Neural crest cell (in vitro differentiated cells): ENCODE measurements around the gene EXOSC2. TPM values are rescaled to one million over a fixed set of nuclear protein-coding genes. Genes with fewer than 3 reads are reported as not detected.
A peak's percentile ranks its signal among the peaks of the same experiment; 100 is the strongest.

ENCODE experiments used
- DNase-seq: peaks from one replicate; pipeline ENCODE4 v3.0.0; 2021; ENCODE audit warnings: low read depth, mixed read lengths, low spot score
- H3K27ac Mint-ChIP-seq: one replicate; pipeline ENCODE4 v1.8.0; 2021; ENCODE audit warnings: mild to moderate bottlenecking, mixed read lengths; ENCODE audit not compliant: unreplicated experiment
- H3K27me3 Mint-ChIP-seq: 2 replicates; pipeline ENCODE4 v1.8.0; 2021; ENCODE audit warnings: low read depth, mild to moderate bottlenecking, mixed read lengths
- H3K36me3 Mint-ChIP-seq: 2 replicates; pipeline ENCODE4 v1.8.0; 2021; ENCODE audit warnings: low read depth, mild to moderate bottlenecking, mixed read lengths
- H3K4me1 Mint-ChIP-seq: 2 replicates; pipeline ENCODE4 v1.8.0; 2021; ENCODE audit warnings: mixed read lengths
- H3K4me3 Mint-ChIP-seq: one replicate; pipeline ENCODE4 v1.8.0; 2021; ENCODE audit warnings: mild to moderate bottlenecking, mixed read lengths
- H3K9me3 Mint-ChIP-seq: 2 replicates; pipeline ENCODE4 v1.8.0; 2021; ENCODE audit warnings: mixed read lengths
- total RNA-seq: library from RNA; stranded (reverse); gene quantifications from 2 replicates; pipeline ENCODE4 v1.2.1, GENCODE V29; 2021
- TF ChIP-seq, protein P1 (sequence below): fragments of 200-600 bp; sonication (generic); conservative IDR thresholded peaks from 2 replicates; pipeline ENCODE4 v1.5.0; 2021; ENCODE audit warnings: antibody characterized with exemption, mild to moderate bottlenecking

The EXOSC2 gene
- total RNA-seq, 1 donor from 2014 or later, result 103 TPM

DNA sequence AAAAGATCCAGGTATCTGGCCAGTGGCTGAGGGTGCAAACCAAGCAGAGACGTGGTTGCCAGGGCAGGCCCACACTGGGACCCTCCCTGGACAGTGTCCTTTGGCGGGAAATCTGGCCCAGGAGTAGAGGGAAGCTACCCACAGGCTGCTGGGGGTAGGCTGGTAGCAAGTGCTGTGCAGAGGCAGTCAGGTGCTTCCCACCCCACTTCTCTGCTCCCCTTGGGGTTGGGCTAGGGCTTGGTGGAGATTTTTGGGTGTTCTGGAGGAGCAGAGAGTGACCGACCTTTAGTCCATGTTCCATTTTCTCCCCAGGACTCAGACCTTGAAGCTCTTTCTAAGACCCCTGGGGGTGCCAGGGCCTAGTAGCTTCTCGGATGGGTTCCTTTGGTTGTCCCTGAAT is 23.6 kb upstream of the EXOSC2 start:
- peaks cover 79% of the 10 kb centered on the region for H3K27me3 Mint-ChIP-seq
- H3K27ac Mint-ChIP-seq, result no peak overlapping the region
- H3K36me3 Mint-ChIP-seq, result peaks cover 3% of the 10 kb centered on the region
- TF ChIP-seq, protein P1, sequence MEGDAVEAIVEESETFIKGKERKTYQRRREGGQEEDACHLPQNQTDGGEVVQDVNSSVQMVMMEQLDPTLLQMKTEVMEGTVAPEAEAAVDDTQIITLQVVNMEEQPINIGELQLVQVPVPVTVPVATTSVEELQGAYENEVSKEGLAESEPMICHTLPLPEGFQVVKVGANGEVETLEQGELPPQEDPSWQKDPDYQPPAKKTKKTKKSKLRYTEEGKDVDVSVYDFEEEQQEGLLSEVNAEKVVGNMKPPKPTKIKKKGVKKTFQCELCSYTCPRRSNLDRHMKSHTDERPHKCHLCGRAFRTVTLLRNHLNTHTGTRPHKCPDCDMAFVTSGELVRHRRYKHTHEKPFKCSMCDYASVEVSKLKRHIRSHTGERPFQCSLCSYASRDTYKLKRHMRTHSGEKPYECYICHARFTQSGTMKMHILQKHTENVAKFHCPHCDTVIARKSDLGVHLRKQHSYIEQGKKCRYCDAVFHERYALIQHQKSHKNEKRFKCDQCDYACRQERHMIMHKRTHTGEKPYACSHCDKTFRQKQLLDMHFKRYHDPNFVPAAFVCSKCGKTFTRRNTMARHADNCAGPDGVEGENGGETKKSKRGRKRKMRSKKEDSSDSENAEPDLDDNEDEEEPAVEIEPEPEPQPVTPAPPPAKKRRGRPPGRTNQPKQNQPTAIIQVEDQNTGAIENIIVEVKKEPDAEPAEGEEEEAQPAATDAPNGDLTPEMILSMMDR, result no peak
- H3K9me3 Mint-ChIP-seq, result no peaks in the 10 kb centered on the region
- peaks cover 19% of the 10 kb centered on the region for H3K4me1 Mint-ChIP-seq
- DNase-seq, result no peak
- H3K4me3 Mint-ChIP-seq, result no peak overlapping the region

DNA sequence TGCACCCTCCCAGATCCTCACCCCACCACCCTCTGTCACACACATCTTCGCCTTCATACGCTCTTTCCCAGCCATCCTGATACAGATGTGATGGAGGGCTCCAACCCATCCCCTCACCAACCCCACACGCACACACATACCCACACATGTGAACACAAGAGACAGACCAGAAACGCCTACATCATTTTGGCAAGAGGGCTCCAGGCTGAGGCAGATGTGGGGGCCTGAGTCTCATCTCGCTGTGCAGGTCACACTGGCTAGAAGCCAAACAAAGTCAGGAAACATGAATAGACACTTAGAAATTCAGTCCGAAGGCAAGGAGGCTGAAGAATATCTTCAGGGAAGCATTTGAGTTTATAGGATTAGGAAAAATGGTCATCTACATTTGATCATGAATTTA is 22.9 kb upstream of the EXOSC2 start:
- peaks cover 74% of the 10 kb centered on the region for H3K27me3 Mint-ChIP-seq
- peaks cover 3% of the 10 kb centered on the region for H3K36me3 Mint-ChIP-seq
- H3K9me3 Mint-ChIP-seq, result no peaks in the 10 kb centered on the region
- H3K27ac Mint-ChIP-seq, result no peak overlapping the region
- H3K4me1 Mint-ChIP-seq, result peaks cover 14% of the 10 kb centered on the region
- no peak for DNase-seq
- H3K4me3 Mint-ChIP-seq, result no peak overlapping the region
- TF ChIP-seq, protein P1, result no peak

- TF ChIP-seq, protein P1, result no peak
- DNase-seq, result no peak
- H3K27ac Mint-ChIP-seq, result peak overlapping the region; percentile 45
- H3K9me3 Mint-ChIP-seq, result no peaks in the 10 kb centered on the region
- peaks cover 70% of the 10 kb centered on the region for H3K27me3 Mint-ChIP-seq
- peaks cover 14% of the 10 kb centered on the region for H3K4me1 Mint-ChIP-seq
- no peak overlapping the region for H3K4me3 Mint-ChIP-seq
- H3K36me3 Mint-ChIP-seq, result peaks cover 3% of the 10 kb centered on the region
Observed at GRCh38 chr9:130672466-130672865, 21.1 kb upstream of the EXOSC2 start.

- Mint-ChIP-seq H3K27me3 (peaks cover 70% of the 10 kb centered on the region), H3K36me3 (peaks cover under 1% of the 10 kb centered on the region), H3K4me3 (no peak overlapping the region), H3K27ac (no peak overlapping the region), H3K9me3 (no peaks in the 10 kb centered on the region), H3K4me1 (peaks cover 14% of the 10 kb centered on the region)
- TF ChIP-seq, protein P1, result no peak
- DNase-seq, result no peak
Observed at GRCh38 chr9:130672933-130673615, 20.5 kb upstream of the EXOSC2 start.

- TF ChIP-seq, protein P1, result no peak
- no peak overlapping the region for H3K27ac Mint-ChIP-seq
- no peaks in the 10 kb centered on the region for H3K36me3 Mint-ChIP-seq
- peaks cover 14% of the 10 kb centered on the region for H3K4me1 Mint-ChIP-seq
- peaks cover 71% of the 10 kb centered on the region for H3K27me3 Mint-ChIP-seq
- DNase-seq, result no peak
- H3K4me3 Mint-ChIP-seq, result no peak overlapping the region
- no peaks in the 10 kb centered on the region for H3K9me3 Mint-ChIP-seq
Observed at GRCh38 chr9:130675396-130675795, 18.2 kb upstream of the EXOSC2 start.
